AG08395 (cell line): ENCODE measurements around the gene NRN1.
"Not testable (repeated sequence)": the region's sequence is repeated elsewhere in the genome, so short reads cannot be mapped to it uniquely, and the experiment has no call there.

Source experiments
- DNase-seq: peaks from one replicate; pipeline ENCODE4 v3.0.0; 2012; ENCODE audit warnings: mixed read lengths, low spot score

Gene NRN1

GRCh38 chr6:5981126-5982026 is 25.3 kb downstream of the NRN1 start:
- DNase-seq = peak; percentile 56

GRCh38 chr6:5979650-5980420 is 26.9 kb downstream of the NRN1 start:
- peak; percentile 82 for DNase-seq

GRCh38 chr6:5976811-5977210 is 29.9 kb downstream of the NRN1 start:
- DNase-seq = no peak

GRCh38 chr6:5968817-5969734 is 37.6 kb downstream of the NRN1 start:
- DNase-seq = peak; percentile 80

GRCh38 chr6:5968036-5968435 is 38.7 kb downstream of the NRN1 start:
- not testable (repeated sequence) for DNase-seq

- DNase-seq = no peak
These were observed 39.1 kb downstream of the NRN1 start for GRCh38 chr6:5967594-5967993.

- DNase-seq = no peak
These were observed 43.9 kb downstream of the NRN1 start for GRCh38 chr6:5962794-5963193.

- no peak for DNase-seq
These were observed 44.9 kb downstream of the NRN1 start for GRCh38 chr6:5961836-5962235.

GRCh38 chr6:5960456-5960855 is 46.3 kb downstream of the NRN1 start:
- no peak for DNase-seq

GRCh38 chr6:5958921-5959320 is 47.8 kb downstream of the NRN1 start:
- DNase-seq = no peak

- DNase-seq = peak; percentile 36
These were observed 49.8 kb downstream of the NRN1 start for GRCh38 chr6:5956939-5957338.

- DNase-seq = peak; percentile 69
These were observed 56.4 kb downstream of the NRN1 start for GRCh38 chr6:5950361-5950785.
